HG02642 (cell line): ENCODE results near the gene MTUS2.

Experiments used
- ATAC-seq: cut with Tn5 transposase; IDR thresholded peaks from one replicate; pipeline ENCODE4 v1.9.1; 2021; ENCODE audit warnings: mild to moderate bottlenecking; ENCODE audit not compliant: unreplicated experiment, poor library complexity

Gene MTUS2

DNA sequence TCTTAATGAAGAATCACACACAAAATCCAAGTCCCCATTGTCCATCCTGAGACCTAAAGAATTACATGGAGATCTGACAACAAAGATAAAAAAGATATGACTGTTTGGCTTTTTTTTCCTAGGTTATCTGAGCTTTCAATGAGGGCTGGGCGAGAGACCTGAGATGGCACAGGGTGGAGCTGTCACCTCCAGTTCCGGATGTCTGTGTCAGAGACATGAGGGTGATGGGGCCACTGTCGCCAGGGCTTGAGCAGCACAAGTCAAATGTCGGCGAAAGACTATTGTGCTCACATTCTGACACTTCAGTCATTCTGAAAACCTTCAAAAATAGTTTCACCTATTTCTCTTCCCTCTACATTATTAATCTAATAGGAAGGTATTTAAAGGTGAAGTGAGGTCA lies 709.6 kb downstream of the MTUS2 start:
- ATAC-seq, result no peak

DNA sequence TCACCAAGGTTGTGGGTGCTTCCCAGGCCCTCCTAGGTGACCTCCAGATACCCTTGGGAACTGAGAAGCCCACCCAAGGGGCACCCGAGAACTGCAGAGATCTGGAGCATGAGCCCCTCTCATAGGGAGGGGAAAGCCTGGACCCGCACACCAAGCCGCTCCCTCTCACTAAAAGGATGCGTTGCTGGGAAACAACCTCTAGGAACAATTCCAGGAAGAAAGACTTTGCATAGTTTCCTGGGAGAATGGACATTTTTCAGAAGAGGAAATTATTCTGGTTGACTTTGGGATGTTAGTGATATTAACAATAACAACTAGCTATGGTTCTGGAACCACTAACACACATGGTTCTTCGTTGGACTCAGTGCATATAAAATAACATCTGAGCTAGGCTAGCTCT lies 710.8 kb downstream of the MTUS2 start:
- no peak for ATAC-seq

DNA sequence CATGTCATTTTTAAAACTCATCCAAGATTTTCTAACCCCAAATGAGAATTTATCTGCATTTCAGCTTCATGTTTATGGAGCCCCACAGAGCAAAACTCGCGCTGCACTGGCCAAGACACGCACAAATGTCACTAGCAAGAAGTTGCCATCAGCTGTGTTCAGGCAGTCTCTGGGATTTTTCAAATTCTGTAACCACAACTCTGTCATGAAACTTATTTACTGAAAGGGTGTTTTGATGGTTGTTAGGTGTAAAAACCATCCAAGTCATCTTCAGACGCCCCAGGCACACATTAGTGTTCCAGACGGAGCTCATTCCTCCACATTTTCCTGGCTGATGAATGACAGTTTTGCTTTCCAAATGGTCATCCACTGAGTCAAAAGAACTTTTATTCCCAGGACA lies 712.0 kb downstream of the MTUS2 start:
- no peak for ATAC-seq

DNA sequence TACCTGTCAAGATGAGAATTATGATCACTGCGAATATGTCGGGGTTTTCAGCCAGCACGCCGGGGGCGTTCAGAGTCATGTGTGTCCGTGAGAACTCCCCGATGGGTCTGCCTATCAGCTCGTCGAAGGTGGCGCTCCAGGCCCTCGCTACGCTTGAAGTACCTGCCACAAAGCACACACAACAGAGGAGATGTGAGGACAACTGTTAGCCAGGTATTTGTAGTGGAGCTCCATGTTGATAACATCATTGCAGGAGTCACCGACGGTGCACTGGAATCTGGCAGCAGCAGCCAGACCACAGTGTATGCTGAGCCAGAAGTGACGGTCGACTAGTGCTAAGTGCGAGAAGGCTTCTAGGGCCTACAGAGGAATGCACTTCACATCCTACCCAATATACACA lies 712.7 kb downstream of the MTUS2 start:
- no peak for ATAC-seq

DNA sequence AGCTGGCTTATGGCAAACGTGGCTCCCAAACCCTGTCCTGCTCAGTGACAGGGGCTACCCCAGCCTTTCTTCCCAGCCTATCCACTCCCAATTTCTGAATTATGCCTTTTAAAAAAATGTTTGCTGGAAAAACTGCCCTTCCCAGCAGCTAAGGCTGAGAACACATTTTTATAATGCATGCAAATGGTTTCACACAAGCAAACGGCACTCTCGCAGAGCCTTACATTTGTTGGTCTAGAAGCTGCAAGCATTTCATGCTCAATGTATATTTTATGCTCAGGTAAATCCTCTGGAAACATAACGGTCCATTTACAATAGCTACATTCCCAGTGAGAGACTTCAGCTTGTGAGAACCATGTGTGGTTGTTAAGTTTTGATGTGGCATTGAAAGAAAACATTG lies 713.9 kb downstream of the MTUS2 start:
- no peak for ATAC-seq

DNA sequence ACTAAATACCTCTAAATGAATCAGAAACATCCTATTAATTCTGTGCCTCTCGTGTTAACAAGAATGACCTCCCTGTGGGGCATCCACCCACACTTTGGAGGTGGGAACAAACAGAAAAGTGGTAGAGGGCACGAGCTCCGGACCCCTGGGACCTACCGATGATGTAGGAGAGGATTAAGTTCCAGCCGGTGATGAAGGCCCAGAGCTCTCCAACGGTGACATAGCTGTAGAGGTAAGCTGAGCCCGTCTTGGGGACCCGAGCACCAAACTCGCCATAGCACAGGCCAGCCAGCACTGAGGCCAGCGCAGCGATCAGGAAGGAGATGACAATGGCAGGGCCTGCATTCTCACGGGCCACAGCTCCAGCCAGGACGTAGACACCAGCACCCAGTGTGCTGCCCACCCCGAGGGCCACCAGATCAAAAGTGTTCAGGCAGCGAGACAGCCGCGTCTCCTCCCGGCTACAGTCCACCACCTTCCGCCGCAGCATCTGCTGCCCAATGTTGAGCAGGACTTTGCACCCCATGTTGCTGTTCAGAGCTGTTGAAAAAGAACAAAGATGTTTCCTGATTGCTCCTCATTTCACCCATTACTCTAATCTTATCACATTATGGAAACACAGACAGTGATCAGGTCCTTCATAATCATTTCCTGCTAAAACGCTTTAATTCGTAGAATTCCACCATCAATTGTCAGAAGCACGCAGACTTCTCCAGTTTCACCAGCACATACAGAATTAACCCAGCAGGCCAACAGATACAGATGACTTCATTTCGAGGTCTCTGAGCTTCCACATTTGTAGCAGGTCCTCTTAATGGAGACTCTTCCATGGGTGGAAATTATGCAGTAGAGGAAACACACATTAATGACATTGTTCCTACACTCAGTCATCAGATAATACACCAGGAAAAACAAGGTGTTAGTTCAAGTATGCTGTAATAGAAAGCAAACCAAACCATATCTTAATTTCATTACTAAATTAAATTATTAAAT lies 715.8 kb downstream of the MTUS2 start:
- no peak for ATAC-seq

DNA sequence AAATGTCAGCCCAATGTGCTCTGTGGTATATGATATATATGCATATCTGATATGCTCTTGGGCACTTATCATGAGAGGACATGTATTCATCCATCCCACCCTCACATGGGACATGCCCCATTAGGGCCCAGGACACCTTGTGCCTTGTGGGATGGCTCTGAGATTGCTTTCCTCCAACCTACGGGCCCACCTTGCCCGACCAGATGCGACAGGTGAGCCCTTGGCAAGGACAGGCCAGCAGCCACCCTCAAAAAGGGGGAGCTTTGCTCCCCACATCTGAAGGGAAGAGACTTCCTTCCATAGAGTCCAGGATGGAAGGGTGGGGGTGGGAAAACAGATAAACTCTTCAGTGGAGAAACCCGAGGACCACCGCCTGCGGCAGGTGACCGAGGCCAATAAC lies 716.7 kb downstream of the MTUS2 start:
- no peak for ATAC-seq

DNA sequence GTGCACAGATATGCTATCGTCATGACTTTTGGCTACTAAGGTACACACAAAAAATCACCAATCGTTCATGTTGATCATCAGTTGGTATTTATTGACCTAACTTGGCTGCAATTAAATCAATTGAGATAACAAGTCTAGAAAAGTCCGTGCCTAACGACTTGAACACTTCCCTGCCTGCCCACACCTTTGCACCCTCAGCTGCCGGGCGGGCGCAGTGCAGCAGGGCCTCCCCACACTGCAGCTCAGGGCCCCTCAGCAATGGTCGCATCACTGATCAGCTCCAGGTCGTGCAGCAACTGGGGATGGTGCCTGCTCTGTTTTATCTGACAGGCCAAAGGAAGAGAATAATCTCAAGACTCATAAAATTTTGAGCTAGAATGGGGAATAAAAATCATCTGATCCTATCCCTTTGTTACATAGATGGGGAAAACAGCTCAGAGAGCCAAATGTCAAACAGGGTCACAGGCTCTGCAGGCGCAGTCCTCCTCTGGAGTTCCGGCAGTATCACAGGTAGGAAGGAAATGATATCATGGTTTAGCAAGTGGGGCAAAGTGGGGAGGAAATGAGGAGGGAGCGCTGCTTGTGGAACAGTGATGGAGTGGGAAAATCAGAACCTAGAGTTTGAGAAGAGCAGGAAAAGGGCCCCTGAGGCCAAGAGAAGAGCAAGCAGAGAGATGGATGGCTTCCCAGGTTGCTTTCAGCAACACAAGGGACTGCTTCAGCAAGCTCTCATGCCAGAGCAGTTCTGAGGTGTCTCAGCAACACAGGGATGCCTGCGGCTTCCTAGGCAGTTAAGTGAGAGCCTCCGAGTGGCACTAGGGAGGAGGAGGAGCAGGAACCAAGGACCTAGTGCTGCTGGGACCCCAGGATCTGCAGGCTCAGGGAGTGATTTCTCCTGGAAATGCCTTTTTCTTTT lies 717.9 kb downstream of the MTUS2 start:
- no peak for ATAC-seq

DNA sequence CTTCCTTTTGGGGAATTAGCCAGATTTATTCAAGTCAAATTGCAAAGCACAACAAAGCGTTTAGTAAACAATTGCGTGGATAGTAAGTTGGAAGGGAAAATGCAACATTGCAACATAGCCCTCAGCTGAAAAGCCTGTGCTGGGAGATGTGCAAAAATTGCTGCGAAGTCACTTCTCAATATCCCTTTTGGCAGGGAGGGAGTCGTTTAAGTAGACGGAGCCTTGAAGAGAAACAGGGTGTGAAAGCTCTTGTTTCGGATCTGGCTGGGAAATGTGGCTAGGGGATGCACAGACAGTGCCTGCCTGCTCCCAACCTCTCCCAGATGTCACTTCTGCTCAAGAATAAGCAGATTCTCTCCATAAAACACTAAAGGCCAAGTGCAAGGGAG lies 718.5 kb downstream of the MTUS2 start:
- ATAC-seq, result no peak

DNA sequence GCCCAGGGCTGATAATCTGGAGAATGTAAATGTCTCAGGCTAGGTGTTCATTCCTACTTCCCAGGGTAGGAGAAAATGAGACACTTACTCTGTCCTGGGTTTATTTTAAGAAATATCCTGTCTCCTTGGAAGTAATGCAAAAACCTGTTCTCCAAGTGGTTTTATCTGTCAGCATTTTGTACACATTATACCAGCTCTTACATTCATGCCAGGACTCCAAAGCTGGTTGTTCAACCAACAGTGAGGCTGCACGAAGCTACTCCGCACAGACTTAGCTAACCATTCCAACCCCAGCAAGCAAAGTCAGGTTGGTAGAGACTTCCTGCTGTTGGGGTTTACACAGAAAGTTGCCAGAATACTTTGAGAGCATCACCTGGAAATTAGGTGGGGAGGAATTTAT lies 719.7 kb downstream of the MTUS2 start:
- ATAC-seq, result no peak

DNA sequence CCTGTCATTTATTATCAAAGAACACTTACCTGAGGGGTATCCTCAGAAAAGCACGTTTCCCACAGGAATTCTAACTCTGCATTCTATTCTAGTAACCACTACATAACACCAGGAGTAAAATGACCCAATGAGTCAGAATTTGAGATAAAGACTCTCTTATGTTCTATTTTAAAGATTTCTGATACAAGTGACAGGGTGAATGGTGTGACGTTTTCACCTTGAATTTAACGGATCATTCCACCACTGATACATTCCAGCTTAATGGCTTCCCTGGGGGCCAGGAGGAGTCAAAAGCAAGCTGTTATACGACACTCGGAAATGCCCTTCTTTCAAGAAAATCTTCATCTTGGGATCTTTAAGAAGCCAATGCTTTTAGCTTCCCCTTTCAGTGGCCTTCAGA lies 720.2 kb downstream of the MTUS2 start:
- ATAC-seq, result no peak

DNA sequence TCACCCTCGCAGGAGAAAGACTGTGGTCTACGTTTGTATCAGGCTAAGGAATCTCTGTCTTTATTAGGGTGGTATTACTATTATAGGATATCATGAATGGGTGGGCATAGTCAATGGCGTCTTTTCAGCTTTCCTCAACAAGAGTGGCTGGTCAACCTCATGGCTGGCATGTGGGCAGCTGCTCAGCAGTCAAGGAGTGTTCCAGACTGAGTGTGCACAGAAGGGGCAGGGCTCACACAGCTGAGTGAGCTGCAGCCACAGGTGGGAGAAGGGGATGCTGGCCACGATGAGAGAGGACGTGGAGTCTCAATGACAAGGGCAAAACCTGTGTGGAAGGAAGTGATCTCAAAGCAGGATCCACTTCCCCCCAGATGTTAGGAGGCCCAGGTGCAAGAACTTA lies 720.7 kb downstream of the MTUS2 start:
- no peak for ATAC-seq

DNA sequence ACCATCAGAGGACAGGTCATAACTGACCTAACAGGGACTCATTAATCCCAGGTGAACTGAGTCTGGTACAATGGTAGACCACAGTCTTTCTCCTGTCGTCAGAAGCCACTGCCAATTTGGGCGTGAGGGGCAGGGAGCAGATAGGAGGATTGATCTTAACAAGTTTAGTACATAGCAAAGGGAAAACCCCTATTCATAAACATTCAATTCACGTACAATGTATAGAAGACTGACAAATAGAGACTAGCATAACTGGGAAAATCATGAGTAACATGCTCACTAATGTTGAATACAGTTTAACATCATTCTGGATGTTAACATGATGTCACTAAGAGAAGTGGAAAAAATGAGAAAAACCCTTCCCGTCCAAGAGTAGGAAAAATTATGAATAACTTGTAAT lies 721.3 kb downstream of the MTUS2 start:
- no peak for ATAC-seq

DNA sequence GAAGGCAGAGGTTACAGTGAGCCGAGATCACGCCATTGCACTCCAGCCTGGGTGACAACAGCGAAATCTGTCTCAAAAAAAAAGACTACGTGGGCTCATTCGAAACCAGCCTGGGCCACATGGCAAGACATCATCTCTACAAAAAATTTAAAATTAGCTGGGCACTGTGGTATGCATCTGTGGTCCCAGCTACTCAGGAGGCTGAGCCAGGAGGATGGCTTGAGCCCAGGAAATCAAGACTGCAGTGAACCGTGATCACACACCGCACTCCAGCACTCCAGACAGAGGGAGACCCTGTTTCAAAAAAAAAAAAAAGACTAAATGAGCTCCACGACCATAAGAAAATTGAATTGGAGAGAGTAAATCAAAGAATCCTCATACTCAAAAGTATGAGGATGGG lies 722.2 kb downstream of the MTUS2 start:
- ATAC-seq, result no peak

DNA sequence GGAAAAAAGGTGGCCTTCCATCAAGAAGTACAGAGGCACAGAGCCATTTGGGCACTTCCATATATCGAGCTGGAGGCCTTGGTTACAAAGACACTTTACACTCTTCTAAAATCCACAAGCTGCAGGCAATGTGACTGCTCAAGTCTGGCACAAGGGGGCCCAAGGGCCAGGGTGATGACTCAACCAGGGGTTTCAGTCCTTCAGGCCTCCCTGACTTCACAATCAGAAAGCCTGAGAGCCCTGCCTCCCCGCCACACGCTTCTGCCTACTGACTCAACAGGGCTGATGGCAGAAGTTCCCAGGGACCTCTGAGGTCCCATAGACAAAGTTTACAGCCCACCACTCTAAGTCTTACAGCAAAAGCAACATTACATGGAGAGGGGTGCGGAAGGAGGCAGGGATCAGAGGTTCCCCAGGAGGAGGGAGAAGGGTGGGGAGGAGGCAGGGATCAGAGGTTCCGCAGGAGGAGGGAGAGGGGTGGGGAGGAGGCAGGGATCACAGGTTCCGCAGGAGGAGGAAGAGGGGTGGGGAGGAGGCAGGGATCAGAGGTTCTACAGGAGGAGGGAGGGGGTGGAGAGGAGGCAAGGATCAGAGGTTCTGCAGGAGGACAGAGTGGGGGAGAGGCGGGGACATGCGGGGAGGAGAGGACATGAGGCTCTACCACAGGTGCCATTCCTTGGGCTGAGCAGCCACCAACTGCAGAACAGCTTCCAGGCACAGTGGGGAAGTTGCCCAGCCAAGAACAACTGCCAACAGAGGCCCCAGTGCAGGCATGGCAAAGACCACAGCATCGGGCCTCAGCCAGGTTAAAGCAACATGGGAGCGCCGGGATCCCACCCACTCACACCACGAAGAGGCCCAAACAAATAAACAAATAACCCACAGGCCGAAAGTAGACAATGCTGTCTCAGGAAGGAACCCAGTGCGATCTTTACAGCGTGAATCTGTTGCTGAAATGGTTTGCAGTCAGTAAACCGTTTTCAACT lies 723.4 kb downstream of the MTUS2 start:
- peak; percentile 99 for ATAC-seq

DNA sequence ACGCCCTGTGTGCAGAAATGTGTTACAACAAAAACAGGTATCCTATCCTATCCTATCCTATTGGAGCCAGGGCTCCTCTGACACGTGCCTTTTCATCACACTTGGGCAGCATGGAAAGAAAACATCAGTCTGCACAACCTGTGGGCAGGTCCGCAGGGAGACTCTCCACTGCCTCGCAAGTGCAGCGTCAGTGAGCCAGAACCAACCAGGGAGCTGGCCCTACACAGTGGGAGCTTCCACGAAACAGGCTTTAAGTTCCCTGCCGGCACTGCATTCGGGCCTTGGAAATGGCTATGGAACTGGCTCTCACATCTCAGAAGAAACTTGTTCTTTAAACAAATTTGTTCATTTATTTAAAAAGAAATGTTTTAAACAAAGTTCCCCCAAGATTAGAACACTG lies 725.8 kb downstream of the MTUS2 start:
- no peak for ATAC-seq

DNA sequence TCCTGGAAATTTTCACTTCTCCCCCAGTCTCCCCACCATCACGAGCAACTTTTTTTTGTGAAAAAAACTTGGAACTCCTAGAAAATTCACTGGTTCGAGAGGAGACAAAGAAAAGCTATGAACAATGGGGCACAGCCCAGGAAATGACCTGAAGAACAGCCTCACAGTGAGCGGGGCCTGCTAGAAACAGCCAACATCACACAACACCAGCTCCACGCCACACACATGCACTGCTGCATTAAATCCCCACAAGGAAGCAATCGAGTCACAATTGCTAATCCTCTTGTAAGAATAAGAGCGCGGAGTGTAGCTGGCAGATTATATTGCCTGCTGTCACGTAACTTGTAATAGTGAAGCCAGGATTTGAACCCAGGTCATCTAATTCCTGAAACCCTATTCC lies 726.5 kb downstream of the MTUS2 start:
- ATAC-seq, result no peak

DNA sequence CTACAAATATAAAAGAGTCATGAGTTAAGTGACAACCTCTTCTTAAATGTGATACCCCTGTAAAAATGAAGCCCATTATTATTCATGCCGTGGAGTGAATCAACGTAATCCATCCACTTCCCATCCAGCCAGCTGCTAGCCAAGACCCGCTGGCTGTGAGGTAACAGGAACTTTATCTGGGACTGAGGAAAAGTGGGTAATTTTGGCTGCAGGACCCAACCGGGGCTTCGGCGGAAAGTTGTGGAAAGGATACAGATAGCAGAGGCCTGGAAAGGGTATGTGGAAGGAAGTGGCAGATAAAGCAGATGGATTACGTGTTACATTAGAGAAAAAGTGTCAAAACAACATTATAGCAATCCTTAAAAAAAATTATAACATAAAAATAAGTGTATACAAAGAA lies 727.0 kb downstream of the MTUS2 start:
- no peak for ATAC-seq

DNA sequence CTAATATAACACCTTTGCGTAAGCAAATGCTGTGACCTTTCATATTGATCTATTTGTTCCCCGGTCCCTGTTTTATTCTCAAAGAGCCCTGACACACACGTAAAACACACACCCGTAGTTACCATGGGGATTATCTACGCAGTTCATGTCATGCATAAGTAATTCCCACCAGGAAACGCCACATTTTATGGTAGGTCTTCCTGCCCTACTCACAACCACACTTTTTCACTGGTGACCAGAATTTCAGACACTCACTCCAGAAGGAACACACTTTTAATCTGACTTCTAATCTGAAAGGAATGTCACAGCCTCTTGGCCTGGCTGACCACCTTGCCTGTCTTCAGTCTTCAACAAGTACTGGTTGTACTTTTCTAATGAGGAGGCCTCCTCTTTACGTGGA lies 728.6 kb downstream of the MTUS2 start:
- ATAC-seq, result no peak

DNA sequence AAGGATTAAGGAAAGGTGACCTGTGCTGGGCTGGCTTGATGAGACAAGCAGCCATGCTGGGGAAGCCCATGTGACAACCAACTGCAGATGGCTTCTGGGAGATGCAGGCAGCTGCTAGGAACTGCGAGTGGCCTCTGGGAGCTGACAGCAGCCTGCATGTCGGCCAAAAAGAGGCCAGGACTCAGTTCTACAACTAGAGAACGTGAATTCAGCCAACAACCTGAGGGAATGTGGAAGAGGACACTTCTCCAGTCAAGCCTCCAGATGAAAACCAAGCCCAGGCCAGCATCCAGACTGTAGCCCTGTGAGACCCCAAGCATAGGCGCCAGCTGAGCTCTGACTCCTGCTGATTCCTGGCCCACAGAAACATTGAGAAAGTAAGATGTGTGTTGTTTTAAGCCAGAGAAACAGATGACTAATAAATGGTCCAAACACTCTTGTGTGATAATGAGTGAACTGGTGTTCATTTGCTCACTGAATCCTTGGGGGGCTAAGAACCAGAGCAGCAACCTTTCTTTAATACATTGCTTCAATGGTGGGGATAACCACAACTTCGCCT lies 730.4 kb downstream of the MTUS2 start:
- ATAC-seq, result no peak
